ENCODE results near the gene CCDC107. TPM values are rescaled to one million over a fixed set of nuclear protein-coding genes. Genes with fewer than 3 reads are reported as not detected.

The CCDC107 gene
- total RNA-seq, 2 donors from 2014 or later, result 38.5 to 64.3 TPM

DNA sequence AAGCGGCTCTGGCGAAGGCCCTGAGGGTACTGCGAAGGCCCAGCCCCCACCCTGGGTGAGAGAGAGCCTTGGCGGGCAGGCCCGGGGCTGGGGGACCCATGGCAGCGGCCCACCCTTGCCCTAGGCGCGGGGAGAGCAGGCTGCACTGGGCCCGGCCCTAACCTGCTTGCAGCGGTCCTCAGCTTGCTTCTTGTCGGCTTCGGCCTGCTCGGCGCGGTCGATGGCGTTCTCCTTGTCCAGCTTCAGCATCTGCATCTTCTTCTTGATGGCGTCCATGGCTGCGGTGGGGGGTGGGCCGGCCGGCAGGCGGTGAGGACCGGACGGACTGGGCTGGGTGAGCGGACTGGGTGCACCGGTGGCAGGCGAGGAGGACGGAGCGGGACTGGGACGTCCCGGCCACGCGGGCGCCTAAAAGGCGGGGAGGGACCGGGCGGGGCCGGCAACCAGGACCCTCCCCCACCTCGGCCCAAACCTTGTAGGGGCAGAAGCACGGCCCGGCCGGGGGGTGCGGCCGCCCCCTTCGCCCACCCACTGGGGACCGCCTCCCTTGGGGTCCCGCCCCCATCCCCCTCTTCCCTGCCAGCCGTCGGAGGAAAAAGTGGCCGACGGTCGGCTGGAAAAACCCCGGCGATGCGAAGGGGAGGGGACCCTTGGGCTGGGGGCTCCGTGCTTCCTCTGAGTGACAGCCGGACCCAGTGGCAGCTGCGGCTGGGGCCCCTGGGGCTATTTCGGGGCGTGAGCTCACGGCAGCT, 31.6 kb downstream of the CCDC107 start, which contains the start of gene TPM2:
TPM2 (minus strand) TSS at position 384 of the 752 bp plus-strand sequence; CDS start at position 276, 108 bp downstream.
- Histone ChIP-seq H3K4me1 (peaks cover 0 to 56% of the 10 kb centered on the region in 2 donors), H3K9me3 (no peaks in the 10 kb centered on the region), H3K36me3 (peaks cover 27% of the 10 kb centered on the region), H3K4me3 (peak within 1 kb of the TSS; percentile 70 to 74), H3K27ac (peak within 1 kb of the TSS; percentile 97 to 99), H3K27me3 (no peaks in the 10 kb centered on the region)
- peak; percentile 67 for DNase-seq (ENCODE audit: low spot score)
- no peak for TF ChIP-seq CTCF (IDR thresholded peaks at IDR 0.05)

DNA sequence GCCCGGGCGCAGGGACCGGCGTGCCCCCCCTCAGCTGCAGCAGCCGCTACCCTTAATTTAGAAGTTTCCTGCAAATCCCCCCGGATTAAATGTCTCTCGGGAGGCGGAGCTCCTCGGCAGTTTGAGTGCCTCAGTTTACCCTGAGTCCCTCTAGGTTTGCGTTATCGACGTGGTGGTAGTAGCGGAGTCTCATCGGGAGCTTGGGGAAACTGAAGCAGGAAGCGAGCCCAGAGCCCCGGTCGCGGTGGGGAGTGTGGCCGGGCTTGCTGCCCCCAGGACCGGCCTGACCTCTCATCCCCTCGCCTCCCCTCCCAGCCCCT, 32.2 kb downstream of the CCDC107 start:
- H3K9me3 ChIP-seq, result no peaks in the 10 kb centered on the region
- peak overlapping the region; percentile 97 to 99 for H3K27ac ChIP-seq
- no peak for DNase-seq (ENCODE audit: low spot score)
- peaks cover 21% of the 10 kb centered on the region for H3K36me3 ChIP-seq
- H3K27me3 ChIP-seq, result no peaks in the 10 kb centered on the region
- no peak for TF ChIP-seq CTCF (IDR thresholded peaks at IDR 0.05)
- peak overlapping the region; percentile 70 to 74 for H3K4me3 ChIP-seq
- peaks cover 0 to 50% of the 10 kb centered on the region in 2 donors for H3K4me1 ChIP-seq

DNA sequence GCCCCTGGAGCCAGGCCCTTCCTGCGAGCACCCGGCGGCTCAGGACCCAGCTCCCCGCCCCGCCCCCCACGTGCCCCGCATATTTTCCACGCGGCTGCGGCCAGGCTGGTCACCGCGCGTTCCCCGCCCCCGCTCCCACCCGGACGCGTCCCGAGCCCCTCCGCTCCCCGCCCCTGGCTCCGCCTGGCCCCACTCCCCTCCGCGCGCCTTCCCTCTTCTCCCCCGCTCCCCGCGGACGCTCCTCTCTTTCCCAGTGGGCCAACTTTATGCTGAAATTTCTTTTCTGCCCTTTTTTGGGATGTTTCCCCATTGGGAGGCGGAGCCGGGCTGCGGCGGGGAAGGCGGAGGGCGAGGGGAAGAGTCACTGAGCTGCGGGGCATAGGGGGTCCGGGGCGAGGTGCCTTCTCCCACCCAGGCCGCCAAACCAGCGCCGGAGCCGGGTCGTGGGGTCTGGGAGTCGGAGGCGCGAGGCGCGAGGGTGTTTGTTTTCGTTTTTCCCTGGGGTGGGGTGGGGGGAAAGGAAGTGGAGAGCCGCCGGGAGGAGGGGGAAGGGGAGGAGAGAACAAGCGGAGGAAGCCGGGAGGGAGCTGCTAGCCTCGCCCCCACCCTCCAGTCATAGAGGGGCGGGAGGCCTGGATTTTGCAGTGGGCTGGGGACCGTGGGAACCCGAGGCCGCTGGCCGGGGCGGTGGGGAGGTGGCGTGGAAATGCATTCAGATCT, 32.7 kb downstream of the CCDC107 start:
- H3K4me1 ChIP-seq, result peaks cover 0 to 45% of the 10 kb centered on the region in 2 donors
- H3K4me3 ChIP-seq, result peak overlapping the region; percentile 70 to 74
- peaks cover 19% of the 10 kb centered on the region for H3K36me3 ChIP-seq
- DNase-seq (ENCODE audit: low spot score), result peak; percentile 71
- no peak for TF ChIP-seq CTCF (IDR thresholded peaks at IDR 0.05)
- no peaks in the 10 kb centered on the region for H3K27me3 ChIP-seq
- peak overlapping the region; percentile 97 to 99 for H3K27ac ChIP-seq
- H3K9me3 ChIP-seq, result no peaks in the 10 kb centered on the region

DNA sequence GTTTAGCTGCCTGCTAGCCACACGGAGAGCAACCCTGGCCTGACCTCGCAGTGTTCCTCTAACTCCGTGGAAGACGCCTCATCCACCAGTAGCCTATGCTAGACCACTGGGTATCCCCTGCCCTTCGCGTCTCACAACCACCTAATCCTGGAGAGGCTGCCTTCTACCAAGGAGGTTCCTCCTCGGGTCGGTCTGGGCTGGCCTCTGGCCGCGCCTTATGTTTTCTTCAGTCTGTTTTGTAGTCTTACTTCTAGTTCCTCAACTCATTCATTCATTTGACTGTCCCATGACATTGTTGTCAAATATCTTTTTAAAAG, 33.2 kb downstream of the CCDC107 start:
- DNase-seq (ENCODE audit: low spot score), result no peak
- TF ChIP-seq CTCF (IDR thresholded peaks at IDR 0.05), result no peak
- peak overlapping the region; percentile 97 to 99 for H3K27ac ChIP-seq
- peaks cover 0 to 41% of the 10 kb centered on the region in 2 donors for H3K4me1 ChIP-seq
- H3K9me3 ChIP-seq, result no peaks in the 10 kb centered on the region
- H3K36me3 ChIP-seq, result peaks cover 20% of the 10 kb centered on the region
- H3K27me3 ChIP-seq, result no peaks in the 10 kb centered on the region
- peak overlapping the region; percentile 70 to 74 for H3K4me3 ChIP-seq

GRCh38 chr9:35691757-35692301, 33.7 kb downstream of the CCDC107 start:
- Histone ChIP-seq H3K4me3 (no peak overlapping the region), H3K27me3 (no peaks in the 10 kb centered on the region), H3K4me1 (peaks cover 0 to 41% of the 10 kb centered on the region in 2 donors), H3K9me3 (no peaks in the 10 kb centered on the region), H3K36me3 (peaks cover 23% of the 10 kb centered on the region), H3K27ac (peak overlapping the region; percentile 97 to 99)
- no peak for TF ChIP-seq CTCF (IDR thresholded peaks at IDR 0.05)
- DNase-seq (ENCODE audit: low spot score), result no peak

All from right atrium auricular region (tissue), 2 donors.